Mucosa of descending colon (tissue), 3 donors: ENCODE results near the gene LIMS2. TPM values are rescaled to one million over a fixed set of nuclear protein-coding genes. Genes with fewer than 3 reads are reported as not detected.

Source experiments
- ATAC-seq: fragments of 200-7000 bp; cut with Tn5 transposase; one replicate; pipeline ENCODE4 v1.9.1; 2020; ENCODE audit warnings: mild to moderate bottlenecking, moderate library complexity
- DNase-seq, 3 donors: peaks; one replicate each; pipeline ENCODE4 v3.0.0-alpha.2; 2020
- H3K36me3 ChIP-seq: fragments of 200-600 bp; one replicate; pipeline ENCODE4 v1.8.0; 2021; ENCODE audit warnings: low read depth, mild to moderate bottlenecking
- H3K4me1 ChIP-seq: fragments of 200-600 bp; one replicate; pipeline ENCODE4 v1.8.0; 2021; ENCODE audit warnings: low read depth, mild to moderate bottlenecking
- H3K4me3 ChIP-seq: fragments of 200-600 bp; one replicate; pipeline ENCODE4 v1.8.0; 2021; ENCODE audit warnings: mild to moderate bottlenecking
- H3K9me3 ChIP-seq: fragments of 200-600 bp; one replicate; pipeline ENCODE4 v1.8.0; 2021; ENCODE audit warnings: mild to moderate bottlenecking
- CTCF ChIP-seq: fragments of 200-600 bp; IDR thresholded peaks from one replicate; pipeline ENCODE4 v1.8.0; 2022; ENCODE audit warnings: antibody characterized with exemption, mild to moderate bottlenecking
- intact Hi-C, 2 donors: fragments of 100-400 bp; cut with DNase I in 1 of 2; cut with micrococcal nuclease in 1 of 2; formaldehyde crosslinking; loops; one replicate each; pipeline versions ENCODE4 v1.11.0 to v1.11.1; 2022; cut with DNase I, micrococcal nuclease
- total RNA-seq, 3 donors: library from RNA; stranded (reverse); fragmentation: NEBNext Ultra II Directional in 2 of 3; extraction: Animal tissue kit (Norgen Biotek cat#: 25700) in 2 of 3; gene quantifications; one replicate each; pipeline versions ENCODE4 v1.2.1 to v1.2.4, GENCODE V29; 2021 to 2023
- donor health status: DM: no; HTN: no; CAD: no; lungs with moderate emphysema.
- donor health status: DM: no; HTN: no; CAD: no.
- donor health status: DM: no; HTN: yes; CAD: no.

The LIMS2 gene
- total RNA-seq, 3 donors from 2014 or later = 12.5 to 478 (median 29.9) TPM

DNA sequence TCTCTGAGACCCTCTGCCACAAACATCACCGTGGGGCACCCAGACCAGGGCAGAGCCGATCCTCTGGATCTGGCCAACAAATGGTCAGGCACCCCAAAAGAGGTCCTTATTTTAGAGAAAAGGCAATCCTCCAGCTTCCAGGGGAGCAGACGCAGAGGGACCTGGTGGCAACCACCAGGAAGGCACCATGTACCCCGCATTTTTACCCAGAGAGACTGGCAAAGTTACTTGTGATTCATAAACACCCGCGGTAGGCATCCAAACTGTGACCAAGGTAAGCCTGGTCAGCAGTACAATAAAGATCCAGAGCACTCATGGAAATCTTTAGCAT lies 10.5 kb downstream of the LIMS2 start:
- ATAC-seq = no peak
- no peak for TF ChIP-seq CTCF
- DNase-seq = no peak
- no peak overlapping the region for H3K4me3 ChIP-seq
- H3K36me3 ChIP-seq = no peaks in the 10 kb centered on the region
- H3K9me3 ChIP-seq = no peaks in the 10 kb centered on the region
- H3K4me1 ChIP-seq = peaks cover 4% of the 10 kb centered on the region
- intact Hi-C loops = no loop called here

DNA sequence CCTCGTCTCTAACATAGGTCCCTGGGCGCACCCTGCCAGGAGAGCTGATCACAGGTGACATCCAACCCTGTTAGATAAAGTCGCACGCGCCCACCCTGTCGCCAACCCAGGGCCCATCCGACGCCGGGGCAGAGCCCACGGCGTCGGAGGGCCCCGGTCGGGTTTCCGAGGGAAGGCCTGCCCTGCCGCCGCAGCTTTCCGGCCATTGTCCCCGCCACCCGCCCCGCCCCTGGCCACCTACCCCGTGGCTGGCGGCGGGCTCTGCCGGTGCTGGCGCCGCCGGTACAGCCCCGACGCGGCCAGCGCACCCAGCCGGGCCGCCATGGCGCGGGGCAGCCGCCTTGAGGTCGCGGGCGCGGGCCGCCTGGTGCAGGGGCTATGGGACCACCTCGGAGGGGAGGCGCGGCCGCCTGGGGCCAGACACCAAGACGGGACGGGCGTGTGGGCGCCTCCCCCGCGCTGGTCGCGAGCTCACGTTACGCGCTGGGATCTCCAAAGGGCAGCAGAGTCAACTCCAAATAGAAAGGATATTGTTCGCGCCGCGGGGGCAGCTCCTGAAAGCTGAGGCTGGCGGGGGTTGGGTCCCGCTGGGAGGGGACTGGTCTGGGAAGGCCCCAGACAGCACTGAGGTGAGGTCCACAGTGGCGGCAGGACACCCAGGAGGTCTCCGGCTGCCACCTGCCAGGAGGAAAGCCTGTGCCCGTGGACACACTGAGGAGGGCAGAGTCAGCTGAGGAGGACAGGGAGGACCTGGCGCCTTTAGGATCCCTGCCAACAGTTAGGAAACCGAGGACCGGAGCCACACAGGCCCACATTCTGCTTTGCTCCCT lies 11.1 kb downstream of the LIMS2 start:
- H3K36me3 ChIP-seq = no peaks in the 10 kb centered on the region
- DNase-seq (peak in 2 of 3 donors; percentile 26 to 43), ATAC-seq (peak; percentile 28)
- intact Hi-C loops = no loop called here
- H3K9me3 ChIP-seq = no peaks in the 10 kb centered on the region
- no peak overlapping the region for H3K4me3 ChIP-seq
- H3K4me1 ChIP-seq = peaks cover 4% of the 10 kb centered on the region
- TF ChIP-seq CTCF = no peak

DNA sequence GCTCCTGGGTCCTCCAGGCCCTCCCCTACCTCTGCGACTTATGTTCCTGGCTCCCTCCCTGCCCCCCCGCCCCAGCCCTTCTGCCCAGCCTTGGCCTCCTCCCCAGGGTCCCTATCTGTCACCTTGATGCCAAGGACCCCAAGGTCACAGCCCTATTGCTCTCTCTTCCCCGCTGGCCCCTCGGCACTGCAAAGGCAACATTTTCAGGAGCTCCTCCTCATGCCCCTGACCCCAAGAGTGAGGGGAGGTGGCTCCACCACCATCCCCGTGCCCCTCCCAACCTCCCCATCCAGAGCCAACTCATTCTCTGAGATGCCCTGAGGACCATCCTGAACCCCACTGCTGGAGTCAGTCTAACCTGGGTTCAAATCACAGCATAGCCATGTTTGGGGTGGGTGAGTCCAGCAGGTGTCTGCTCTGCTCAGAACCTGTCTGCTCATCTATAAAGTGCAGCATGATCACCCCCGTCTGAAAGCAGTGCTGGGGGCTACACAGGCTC lies 11.7 kb downstream of the LIMS2 start:
- Histone ChIP-seq H3K4me3 (no peak overlapping the region), H3K9me3 (no peaks in the 10 kb centered on the region), H3K36me3 (no peaks in the 10 kb centered on the region), H3K4me1 (peaks cover 4% of the 10 kb centered on the region)
- no peak for TF ChIP-seq CTCF
- no peak for ATAC-seq
- DNase-seq = no peak
- intact Hi-C loops = no loop called here

DNA sequence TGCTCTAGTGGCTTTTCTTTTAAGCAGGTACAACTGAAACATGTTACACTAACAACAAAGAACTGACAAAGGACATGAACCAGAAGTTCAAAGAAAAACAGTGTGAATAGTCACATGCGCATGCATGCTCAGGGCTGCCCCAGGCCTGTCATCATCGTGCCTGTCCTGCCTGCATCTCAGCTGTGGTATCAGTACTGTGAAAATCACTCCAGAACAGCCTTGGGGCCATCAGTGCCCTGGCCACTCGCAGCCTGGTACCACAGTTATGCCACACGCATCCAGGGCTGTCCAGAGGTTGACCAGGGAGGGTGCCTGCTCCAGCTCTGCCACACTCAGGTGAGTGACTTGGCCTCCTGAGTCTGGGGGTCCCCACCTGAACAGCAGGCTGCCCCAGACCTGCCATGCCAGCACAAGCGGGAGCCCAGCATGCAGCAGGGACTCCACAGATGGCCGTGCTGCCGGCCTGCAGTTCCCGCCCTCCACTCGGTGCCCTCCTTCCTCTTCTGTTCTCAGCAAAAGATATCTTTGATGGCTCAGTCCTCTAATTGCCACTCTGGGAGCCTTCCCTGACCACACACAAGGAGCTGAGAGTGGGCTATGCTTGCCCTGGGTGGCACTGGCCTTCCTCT lies 12.3 kb downstream of the LIMS2 start:
- no peak overlapping the region for H3K4me3 ChIP-seq
- peaks cover 4% of the 10 kb centered on the region for H3K4me1 ChIP-seq
- ATAC-seq = no peak
- DNase-seq = no peak
- H3K9me3 ChIP-seq = no peaks in the 10 kb centered on the region
- intact Hi-C loops = no loop called here
- TF ChIP-seq CTCF = no peak
- H3K36me3 ChIP-seq = no peaks in the 10 kb centered on the region

DNA sequence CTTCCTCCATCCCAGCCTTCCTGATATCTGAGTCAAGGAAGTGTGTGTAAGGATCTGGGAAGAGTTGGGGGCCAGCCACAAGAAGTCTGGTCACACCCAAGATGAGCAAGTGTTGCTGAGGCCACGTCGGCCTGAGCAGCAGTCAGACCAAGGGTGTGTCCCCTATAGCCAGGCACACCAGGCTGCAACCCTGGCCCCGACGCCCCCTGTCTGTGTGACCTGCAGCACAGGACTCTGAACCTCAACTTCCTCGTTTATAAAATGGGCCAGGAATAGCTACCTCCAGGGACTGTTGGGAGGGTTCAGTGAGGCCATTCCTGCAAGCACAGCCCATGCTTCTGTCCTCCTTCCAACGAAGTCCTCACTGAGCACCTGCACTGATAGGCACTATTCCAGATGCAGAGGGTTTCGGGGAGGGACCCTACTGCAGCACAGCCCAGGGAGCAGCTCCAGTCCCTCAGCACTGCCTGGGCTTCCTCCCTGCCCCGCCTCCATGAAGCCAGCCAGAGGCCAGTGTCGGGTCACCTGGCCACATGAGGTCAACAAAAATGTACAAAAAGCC lies 13.3 kb downstream of the LIMS2 start:
- DNase-seq (peak in 2 of 3 donors; percentile 25 to 54), ATAC-seq (peak; percentile 35)
- no peak overlapping the region for H3K4me3 ChIP-seq
- no peaks in the 10 kb centered on the region for H3K9me3 ChIP-seq
- intact Hi-C loops = no loop called here
- H3K36me3 ChIP-seq = no peaks in the 10 kb centered on the region
- TF ChIP-seq CTCF = no peak
- peaks cover 4% of the 10 kb centered on the region for H3K4me1 ChIP-seq
